IMR-90 (cell line): ENCODE measurements around the gene PIGC. TPM values are rescaled to one million over a fixed set of nuclear protein-coding genes. Genes with fewer than 3 reads are reported as not detected.

Experiments
- ATAC-seq: fragments of 200-7000 bp; cut with Tn5 transposase; 2 replicates; pipeline ENCODE4 v1.9.1; 2020; ENCODE audit warnings: low read depth, mild to moderate bottlenecking, moderate library complexity
- BruUV-seq: library from RNA; stranded (reverse); fragments of 400-500 nt; replicated peaks from 2 replicates; lab custom pipeline; 2021; lab: Mats Ljungman, UMichigan
- CTCF ChIA-PET: fragments of 300-600 bp; formaldehyde crosslinking; extraction: SDS; loops from one replicate; lab custom pipeline; 2021; ENCODE audit warnings: antibody characterized with exemption; lab: Yijun Ruan, JAX
- POLR2A ChIA-PET: fragments of 300-600 bp; sonication (Branson Sonifier 250); formaldehyde crosslinking; loops from one replicate; lab custom pipeline; 2022; ENCODE audit warnings: antibody characterized with exemption; ENCODE audit not compliant: unreplicated experiment; lab: Charles Lee
- DNase-seq: peaks from one replicate; pipeline ENCODE4 v3.0.0; 2013
- H2AFZ ChIP-seq: replicated peaks from 2 replicates; pipeline ENCODE3; 2013; ENCODE audit warnings: low read length, mild to moderate bottlenecking; ENCODE audit not compliant: poor library complexity
- H2AK5ac ChIP-seq: 2 replicates; pipeline ENCODE4 v1.6.1; 2013; ENCODE audit warnings: low read depth, low read length, inconsistent platforms
- H2AK9ac ChIP-seq: replicated peaks from 2 replicates; pipeline ENCODE3; 2013; ENCODE audit warnings: mild to moderate bottlenecking, low read depth, low read length, moderate library complexity; ENCODE audit not compliant: poor library complexity
- H2BK120ac ChIP-seq: 2 replicates; pipeline ENCODE4 v1.6.1; 2013; ENCODE audit warnings: low read depth, low read length, inconsistent platforms
- H2BK15ac ChIP-seq: 3 replicates; pipeline ENCODE4 v1.6.1; 2013; ENCODE audit warnings: low read depth, low read length, inconsistent platforms
- H2BK20ac ChIP-seq: 2 replicates; pipeline ENCODE4 v1.6.1; 2013; ENCODE audit warnings: low read depth, mild to moderate bottlenecking, inconsistent platforms, low read length, moderate library complexity
- H2BK5ac ChIP-seq: 2 replicates; pipeline ENCODE4 v1.6.1; 2013; ENCODE audit warnings: mild to moderate bottlenecking, low read depth, low read length, inconsistent platforms; ENCODE audit not compliant: poor library complexity, severe bottlenecking
- H3K14ac ChIP-seq: replicated peaks from 2 replicates; pipeline ENCODE4 v1.6.1; 2013; ENCODE audit warnings: low read depth, low read length, inconsistent platforms
- H3K18ac ChIP-seq: 2 replicates; pipeline ENCODE4 v1.6.1; 2013; ENCODE audit warnings: low read depth, low read length, control low read depth
- H3K23ac ChIP-seq: 2 replicates; pipeline ENCODE4 v1.6.1; 2013; ENCODE audit warnings: low read depth, low read length, inconsistent platforms
- H3K27ac ChIP-seq: 2 replicates; pipeline ENCODE4 v1.5.1; 2013; ENCODE audit warnings: mild to moderate bottlenecking, control low read depth, low read length; ENCODE audit not compliant: insufficient read depth
- H3K27me3 ChIP-seq: 2 replicates; pipeline ENCODE4 v1.6.1; 2013; ENCODE audit warnings: low read length; ENCODE audit not compliant: control insufficient read depth, insufficient read depth
- H3K36me3 ChIP-seq: 2 replicates; pipeline ENCODE4 v1.6.1; 2013; ENCODE audit warnings: low read length, mixed read lengths; ENCODE audit not compliant: control insufficient read depth, insufficient read depth
- H3K4ac ChIP-seq: 2 replicates; pipeline ENCODE4 v1.6.1; 2013; ENCODE audit warnings: low read depth, low read length, inconsistent platforms
- H3K4me1 ChIP-seq: 2 replicates; pipeline ENCODE4 v1.6.1; 2013; ENCODE audit warnings: low read length, mixed read lengths; ENCODE audit not compliant: control insufficient read depth, insufficient read depth
- H3K4me2 ChIP-seq: 2 replicates; pipeline ENCODE4 v1.6.1; 2013; ENCODE audit warnings: low read depth, mild to moderate bottlenecking, control low read depth, low read length, moderate library complexity
- H3K4me3 ChIP-seq: 2 replicates; pipeline ENCODE4 v1.5.1; 2013; ENCODE audit warnings: low read depth, mild to moderate bottlenecking, control low read depth, low read length, moderate library complexity; ENCODE audit not compliant: insufficient read depth
- H3K56ac ChIP-seq: 2 replicates; pipeline ENCODE4 v1.6.1; 2013; ENCODE audit warnings: low read length, inconsistent platforms; ENCODE audit not compliant: insufficient read depth; ENCODE audit errors: extremely low read depth
- H3K79me1 ChIP-seq, 2 experiments: 2 replicates each; pipeline ENCODE4 v1.6.1; 2013; ENCODE audit warnings: low read length in 2 of 2, inconsistent platforms in 1 of 2, low read depth in 1 of 2
- H3K9ac ChIP-seq: 2 replicates; pipeline ENCODE4 v1.6.1; 2013; ENCODE audit warnings: low read depth, low read length, control low read depth
- H3K9me1 ChIP-seq: 2 replicates; pipeline ENCODE4 v1.6.1; 2013; ENCODE audit warnings: low read length, inconsistent platforms; ENCODE audit not compliant: insufficient read depth
- H3K9me3 ChIP-seq: 2 replicates; pipeline ENCODE4 v1.6.1; 2013; ENCODE audit warnings: low read length; ENCODE audit not compliant: control insufficient read depth, insufficient read depth
- H4K20me1 ChIP-seq: 2 replicates; pipeline ENCODE4 v1.6.1; 2013; ENCODE audit warnings: low read length, inconsistent platforms; ENCODE audit not compliant: insufficient read depth
- H4K5ac ChIP-seq: 2 replicates; pipeline ENCODE4 v1.6.1; 2013; ENCODE audit warnings: mild to moderate bottlenecking, low read depth, low read length, control low read depth
- H4K8ac ChIP-seq, 2 experiments: 2 replicates each; pipeline ENCODE4 v1.6.1; 2013; ENCODE audit warnings: low read depth in 2 of 2, low read length in 2 of 2, control low read depth in 1 of 2, inconsistent platforms in 1 of 2
- H4K91ac ChIP-seq: 2 replicates; pipeline ENCODE4 v1.6.1; 2013; ENCODE audit warnings: low read depth, low read length, inconsistent platforms; ENCODE audit not compliant: insufficient read depth
- CEBPB ChIP-seq: IDR thresholded peaks from 2 replicates; pipeline ENCODE4 v1.6.1; 2012; ENCODE audit warnings: low read depth, low read length, improper control_type of control experiment
- CTCF ChIP-seq: conservative IDR thresholded peaks from 2 replicates; pipeline ENCODE4 v1.5.1; 2012; ENCODE audit warnings: mild to moderate bottlenecking, low read depth, low read length, improper control_type of control experiment
- FOS ChIP-seq: fragments of 150-350 bp; IDR thresholded peaks from 2 replicates; pipeline ENCODE4 v1.6.1; 2016; ENCODE audit warnings: low read depth, low read length
- MAFK ChIP-seq: IDR thresholded peaks from 2 replicates; pipeline ENCODE4 v1.6.1; 2012; ENCODE audit warnings: low read depth, low read length, improper control_type of control experiment
- MAZ ChIP-seq: IDR thresholded peaks from 2 replicates; pipeline ENCODE4 v1.6.1; 2012; ENCODE audit warnings: low read depth, mild to moderate bottlenecking, low read length, improper control_type of control experiment, moderate library complexity, borderline replicate concordance
- POLR2A ChIP-seq: IDR thresholded peaks from 2 replicates; pipeline ENCODE4 v1.6.1; 2012; ENCODE audit warnings: mild to moderate bottlenecking, low read depth, low read length
- USF2 ChIP-seq: fragments of 150-350 bp; IDR thresholded peaks from 2 replicates; pipeline ENCODE4 v1.6.1; 2017; ENCODE audit warnings: mild to moderate bottlenecking, antibody characterized with exemption, low read length, low read depth
- whole genome bisulfite sequencing, 2 experiments: methylation state at CpG; one replicate each; pipeline versions ENCODE4 v1.1.5 to v1.1.7; 2013; ENCODE audit warnings: missing lambda C conversion rate in 2 of 2; ENCODE audit not compliant: insufficient read length in 1 of 2; ENCODE audit errors: extremely low coverage in 2 of 2; 5-methylcytosine and 5-hydroxymethylcytosine counted together
- dilution Hi-C: fragments of 300-500 bp; cut with HindIII; formaldehyde crosslinking; loops from one replicate; pipeline ENCODE4 v1.14.3; 2018; ENCODE audit warnings: low sequenced_read_pairs; ENCODE audit not compliant: unreplicated experiment
- in situ Hi-C: fragments of 300-500 bp; cut with MboI; formaldehyde crosslinking; loops from 3 replicates; pipeline ENCODE4 v1.14.3; 2019; ENCODE audit warnings: low sequenced_read_pairs, inconsistent platforms, mixed read lengths
- intact Hi-C: fragments of 100-400 bp; cut with micrococcal nuclease; formaldehyde crosslinking; loops from 2 replicates; pipeline ENCODE4 v1.10.0; 2022
- polyA plus RNA-seq, 3 experiments: library from polyadenylated mRNA; depleted of rRNA; stranded (reverse); fragments of >200 nt; gene quantifications; 2 replicates each; pipeline ENCODE4 v1.2.3, GENCODE V29; 2012; ENCODE audit warnings: low replicate concordance in 1 of 3
- total RNA-seq: library from RNA; depleted of rRNA; stranded (reverse); fragments of >200 nt; gene quantifications from 2 replicates; pipeline ENCODE4 v1.2.3, GENCODE V29; 2012

Gene PIGC
- total and polyA plus RNA-seq, 2 of the 4 experiments (the other 2 are of a cell fraction) = 14.9 to 15.8 TPM

- CTCF ChIA-PET = interaction anchor here (0.6 kb wide), 1 partner anchor 23 kb away, joined by 3 read pairs; no protein-coding TSS in a partner anchor
- in situ Hi-C loops = no loop called here
- peaks cover 2% of the 10 kb centered on the region; the same call in 1 of the 2 replicates for H3K4me1 ChIP-seq
These were observed 29.4 kb upstream of the PIGC start for GRCh38 chr1:172473302-172473701.

More at GRCh38 chr1:172473302-172473701, 29.4 kb upstream of the PIGC start:
- Histone ChIP-seq H4K8ac (no peak overlapping the region), H2AFZ (no peak overlapping the region), H2BK5ac (no peak overlapping the region), H3K27me3 (peaks cover 11% of the 10 kb centered on the region), H4K20me1 (no peaks in the 10 kb centered on the region), H2BK20ac (no peak overlapping the region), H3K23ac (no peak overlapping the region), H3K4ac (no peak overlapping the region), H2AK9ac (no peak overlapping the region), H2BK15ac (no peak overlapping the region), H2BK120ac (no peak overlapping the region), H3K79me1 (no peaks in the 10 kb centered on the region), H3K18ac (no peak overlapping the region), H3K9me3 (no peaks in the 10 kb centered on the region), H2AK5ac (no peak overlapping the region), H3K9ac (no peak overlapping the region), H4K91ac (no peak overlapping the region), H3K27ac (no peak overlapping the region), H4K5ac (no peak overlapping the region), H3K4me3 (no peak overlapping the region), H3K4me2 (no peak overlapping the region), H3K56ac (no peak overlapping the region), H3K14ac (no peak overlapping the region), H3K36me3 (no peaks in the 10 kb centered on the region), H3K9me1 (no peaks in the 10 kb centered on the region; the same call in 1 of the 2 replicates)
- no peak for DNase-seq
- POLR2A ChIA-PET = no interaction called here
- dilution Hi-C loops (no loop called here), intact Hi-C loops (no loop called here)
- WGBS, 2 experiments = no CpG with 5 or more reads among the region's 3 CpGs
- TF ChIP-seq POLR2A (no peak), FOS (no peak), USF2 (no peak), CEBPB (no peak), MAFK (no peak), CTCF (no peak), MAZ (no peak)
- no TSS peak for BruUV-seq
- ATAC-seq = no peak
